ENCODE measurements around the gene AFMID. TPM values are rescaled to one million over a fixed set of nuclear protein-coding genes. Genes with fewer than 3 reads are reported as not detected.
"Not testable (repeated sequence)": the region's sequence is repeated elsewhere in the genome, so short reads cannot be mapped to it uniquely, and the experiment has no call there.

AFMID gene
- total RNA-seq, 2 donors from 2014 or later = 18.8 to 44.0 TPM

- Histone ChIP-seq H3K27ac (no peak overlapping the region), H3K36me3 (no peaks in the 10 kb centered on the region), H3K9me3 (no peaks in the 10 kb centered on the region), H3K4me3 (no peak overlapping the region), H3K4me1 (ENCODE audit: control insufficient read depth in 1 of 2, low read depth in 2 of 2) (peaks cover 0 to 12% of the 10 kb centered on the region in 2 donors), H3K27me3 (replicated peaks; ENCODE audit: insufficient read depth) (no peaks in the 10 kb centered on the region)
- DNase-seq (ENCODE audit: low spot score) (no peak), ATAC-seq (ENCODE audit: insufficient number of reproducible peaks, low FRiP score, low read depth) (no peak)
- TF ChIP-seq, protein P1, sequence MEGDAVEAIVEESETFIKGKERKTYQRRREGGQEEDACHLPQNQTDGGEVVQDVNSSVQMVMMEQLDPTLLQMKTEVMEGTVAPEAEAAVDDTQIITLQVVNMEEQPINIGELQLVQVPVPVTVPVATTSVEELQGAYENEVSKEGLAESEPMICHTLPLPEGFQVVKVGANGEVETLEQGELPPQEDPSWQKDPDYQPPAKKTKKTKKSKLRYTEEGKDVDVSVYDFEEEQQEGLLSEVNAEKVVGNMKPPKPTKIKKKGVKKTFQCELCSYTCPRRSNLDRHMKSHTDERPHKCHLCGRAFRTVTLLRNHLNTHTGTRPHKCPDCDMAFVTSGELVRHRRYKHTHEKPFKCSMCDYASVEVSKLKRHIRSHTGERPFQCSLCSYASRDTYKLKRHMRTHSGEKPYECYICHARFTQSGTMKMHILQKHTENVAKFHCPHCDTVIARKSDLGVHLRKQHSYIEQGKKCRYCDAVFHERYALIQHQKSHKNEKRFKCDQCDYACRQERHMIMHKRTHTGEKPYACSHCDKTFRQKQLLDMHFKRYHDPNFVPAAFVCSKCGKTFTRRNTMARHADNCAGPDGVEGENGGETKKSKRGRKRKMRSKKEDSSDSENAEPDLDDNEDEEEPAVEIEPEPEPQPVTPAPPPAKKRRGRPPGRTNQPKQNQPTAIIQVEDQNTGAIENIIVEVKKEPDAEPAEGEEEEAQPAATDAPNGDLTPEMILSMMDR (IDR thresholded peaks at IDR 0.05) = no peak
Measured at GRCh38 chr17:78252111-78252634, 65.0 kb downstream of the AFMID start.

DNA sequence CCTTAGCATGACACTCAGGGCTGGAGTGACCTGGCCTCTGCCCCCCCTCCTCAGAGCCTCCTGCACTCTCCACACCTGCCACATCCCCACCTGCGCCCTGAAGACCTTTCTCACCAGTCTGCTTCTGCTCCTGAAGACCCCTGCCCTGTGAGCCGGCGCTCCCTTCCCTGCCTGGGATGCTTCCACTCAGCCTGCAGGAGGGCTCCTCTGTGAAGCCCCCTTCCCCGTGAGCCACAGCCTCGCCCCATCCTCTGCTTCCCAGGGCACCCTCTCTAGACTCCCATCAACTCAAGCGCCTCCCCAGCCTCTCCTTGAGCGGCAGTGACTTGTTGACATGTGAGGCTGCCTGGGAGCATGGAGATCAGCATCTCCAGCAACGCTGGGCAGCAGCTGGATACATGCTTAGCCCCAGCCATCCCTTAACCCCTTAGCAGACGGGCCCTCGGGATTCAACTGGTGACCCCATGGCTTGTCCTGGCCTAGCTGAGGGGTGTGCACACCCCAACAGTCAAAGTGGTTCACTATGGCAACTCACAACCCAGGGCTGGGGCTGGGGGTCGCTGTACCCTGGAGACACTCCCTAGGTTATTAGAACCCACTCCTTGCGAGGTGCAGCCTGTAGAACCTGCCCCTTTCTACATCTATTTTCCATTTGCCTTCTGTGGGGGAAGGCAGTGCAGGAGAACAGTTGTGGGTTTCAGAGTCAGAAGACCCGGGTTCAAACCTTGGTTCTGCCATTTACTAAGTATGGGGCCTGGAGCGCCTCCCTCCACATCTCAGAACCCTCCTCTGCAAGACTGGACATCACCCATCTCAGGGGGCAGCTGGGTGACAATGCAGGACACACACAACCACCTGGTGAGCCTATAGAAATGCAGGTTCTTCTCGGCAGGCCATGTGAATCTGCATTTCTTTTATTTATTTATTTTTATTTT lies 65.8 kb downstream of the AFMID start:
- TF ChIP-seq, protein P1 (IDR thresholded peaks at IDR 0.05) = no peak
- no peak overlapping the region for H3K27ac ChIP-seq
- DNase-seq (ENCODE audit: low spot score) (no peak), ATAC-seq (ENCODE audit: insufficient number of reproducible peaks, low FRiP score, low read depth) (no peak)
- H3K4me1 ChIP-seq (ENCODE audit: control insufficient read depth in 1 of 2, low read depth in 2 of 2) = peaks cover 0 to 12% of the 10 kb centered on the region in 2 donors
- H3K27me3 ChIP-seq (replicated peaks; ENCODE audit: insufficient read depth) = no peaks in the 10 kb centered on the region
- H3K36me3 ChIP-seq = no peaks in the 10 kb centered on the region
- no peaks in the 10 kb centered on the region for H3K9me3 ChIP-seq
- H3K4me3 ChIP-seq = no peak overlapping the region

DNA sequence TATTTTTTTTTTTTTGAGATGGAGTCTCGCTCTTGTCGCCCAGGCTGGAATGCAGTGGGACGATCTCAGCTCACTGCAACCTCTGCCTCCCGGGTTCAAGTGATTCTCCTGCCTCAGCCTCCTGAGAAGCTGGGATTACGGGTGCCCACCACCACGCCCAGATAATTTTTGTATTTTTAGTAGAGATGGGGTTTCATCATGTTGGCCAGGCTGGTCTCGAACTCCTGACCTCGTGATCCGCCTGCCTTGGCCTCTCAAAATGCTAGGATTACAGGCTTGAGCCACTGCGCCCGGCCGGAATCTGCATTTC lies 66.4 kb downstream of the AFMID start:
- H3K27ac ChIP-seq = not testable (repeated sequence)

DNA sequence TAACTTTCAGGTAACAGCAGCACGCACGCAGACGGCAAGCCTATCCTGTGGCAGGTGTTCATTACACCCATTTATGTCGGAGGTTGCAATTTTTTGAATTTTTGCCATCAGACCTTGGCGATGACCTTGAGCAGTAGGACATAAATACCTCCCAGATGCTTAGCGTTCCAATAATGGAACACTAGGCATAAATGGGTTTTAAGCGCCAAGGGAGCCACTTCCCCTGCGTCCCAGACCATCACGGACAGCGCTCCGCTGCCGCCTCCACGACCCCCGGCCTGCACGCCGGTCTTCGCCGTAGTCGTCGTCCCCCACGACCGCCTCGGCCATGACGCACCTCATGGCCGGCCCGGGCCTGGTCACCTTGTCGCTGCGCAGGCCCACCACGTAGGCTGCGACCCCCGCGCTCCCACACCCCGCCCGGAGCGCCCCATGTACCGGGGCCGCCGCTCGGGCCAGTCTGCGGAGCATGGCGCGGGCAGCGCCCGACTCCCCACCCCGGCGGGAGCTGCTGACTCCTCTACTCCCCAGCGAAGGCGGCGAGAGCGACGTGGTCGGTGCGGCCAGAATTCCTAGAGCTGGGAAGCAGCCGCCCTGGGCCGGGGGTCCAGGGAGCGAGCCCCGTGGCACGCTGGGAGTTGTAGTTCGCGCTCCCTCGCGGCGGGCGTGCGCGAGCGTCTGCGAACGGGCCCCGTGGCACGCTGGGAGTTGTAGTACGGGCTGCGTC lies 66.9 kb downstream of the AFMID start:
- H3K36me3 ChIP-seq = no peaks in the 10 kb centered on the region
- H3K9me3 ChIP-seq = no peaks in the 10 kb centered on the region
- H3K4me1 ChIP-seq (ENCODE audit: control insufficient read depth in 1 of 2, low read depth in 2 of 2) = peaks cover 0 to 12% of the 10 kb centered on the region in 2 donors
- DNase-seq (ENCODE audit: low spot score) (peak; percentile 47), ATAC-seq (ENCODE audit: insufficient number of reproducible peaks, low FRiP score, low read depth) (no peak)
- TF ChIP-seq, protein P1 (IDR thresholded peaks at IDR 0.05) = no peak
- H3K4me3 ChIP-seq = peak overlapping the region; percentile 98
- H3K27ac ChIP-seq = peak overlapping the region; percentile 29 to 66
- no peaks in the 10 kb centered on the region for H3K27me3 ChIP-seq (replicated peaks; ENCODE audit: insufficient read depth)

More for the DNA sequence above, 66.4 kb downstream of the AFMID start:
- not testable (repeated sequence) for H3K36me3 ChIP-seq; ATAC-seq (ENCODE audit: insufficient number of reproducible peaks, low FRiP score, low read depth); DNase-seq (ENCODE audit: low spot score); H3K27me3 ChIP-seq (replicated peaks; ENCODE audit: insufficient read depth); H3K9me3 ChIP-seq
- Histone ChIP-seq H3K4me3 (peak overlapping the region; percentile 98), H3K4me1 (ENCODE audit: control insufficient read depth in 1 of 2, low read depth in 2 of 2) (peaks cover 0 to 12% of the 10 kb centered on the region in 2 donors)

DNA sequence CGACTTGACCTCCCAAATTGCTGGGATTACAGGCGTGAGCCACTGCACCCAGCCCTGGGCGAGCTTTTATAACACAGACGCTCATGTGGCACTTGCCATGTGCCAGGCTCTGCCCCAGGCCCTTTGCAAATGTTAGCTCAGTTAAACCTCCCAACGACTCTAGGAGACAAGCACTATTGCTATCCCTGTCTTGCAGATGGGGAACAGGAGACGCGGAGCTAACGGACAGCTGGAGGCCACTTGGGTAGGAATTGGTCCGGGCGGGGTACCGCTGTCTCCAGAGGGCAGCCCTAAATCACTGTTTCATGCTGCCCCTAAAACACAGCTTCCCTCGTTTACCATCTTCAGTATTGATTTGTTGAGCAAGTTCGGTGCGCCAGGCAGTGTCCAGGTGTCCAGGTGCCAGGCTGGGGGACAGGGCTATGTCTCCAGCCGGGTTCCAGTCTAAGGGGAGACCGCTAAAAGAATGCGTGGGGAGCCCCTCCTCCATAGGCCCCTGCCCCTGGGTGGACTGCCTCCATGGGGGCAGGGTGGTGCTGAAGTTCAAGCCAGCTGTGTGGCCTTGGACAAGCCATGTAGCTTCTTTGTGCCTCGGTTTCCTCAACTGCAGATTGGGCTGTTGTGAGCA lies 68.0 kb downstream of the AFMID start:
- no peak for ATAC-seq (ENCODE audit: insufficient number of reproducible peaks, low FRiP score, low read depth)
- TF ChIP-seq, protein P1 (IDR thresholded peaks at IDR 0.05) = no peak
- no peaks in the 10 kb centered on the region for H3K36me3 ChIP-seq
- H3K27me3 ChIP-seq (replicated peaks; ENCODE audit: insufficient read depth) = no peaks in the 10 kb centered on the region
- no peak overlapping the region for H3K4me3 ChIP-seq
- peaks cover 0 to 12% of the 10 kb centered on the region in 2 donors for H3K4me1 ChIP-seq (ENCODE audit: control insufficient read depth in 1 of 2, low read depth in 2 of 2)
- no peak overlapping the region for H3K27ac ChIP-seq
- DNase-seq (ENCODE audit: low spot score) = no peak
- no peaks in the 10 kb centered on the region for H3K9me3 ChIP-seq
